ENCODE data around the gene TRIM17. TPM values are rescaled to one million over a fixed set of nuclear protein-coding genes. Genes with fewer than 3 reads are reported as not detected.

Gene TRIM17
- polyA plus RNA-seq, 1 donor (not counting 4 experiments of a cell fraction or from before 2014, with no cell fraction given) = 0.24 TPM

GRCh38 chr1:228459091-228459993, 42.7 kb upstream of the TRIM17 start:
- Histone ChIP-seq H3K4me2 (ENCODE audit: control insufficient read depth, extremely low read depth, insufficient read depth, low read depth, low read length) (peak overlapping the region; percentile 78), H3K4me3 (ENCODE audit: control insufficient read depth in 2 of 3, extremely low read depth in 1 of 3, insufficient read depth in 2 of 3, low read depth in 1 of 3, low read length in 3 of 3) (peak overlapping the region; percentile 53 to 76 (median 70)), H3K27ac (ENCODE audit: control insufficient read depth, insufficient read depth, low read length) (peak overlapping the region; percentile 16), H3K9me1 (ENCODE audit: control insufficient read depth, extremely low read depth, insufficient read depth, low read length) (no peaks in the 10 kb centered on the region), H4K20me1 (ENCODE audit: control insufficient read depth, extremely low read depth, insufficient read depth, low read length) (no peaks in the 10 kb centered on the region), H3K9ac (ENCODE audit: control insufficient read depth, extremely low read depth, insufficient read depth, low read length) (peak overlapping the region; percentile 51), H2AFZ (ENCODE audit: control insufficient read depth, low read length) (peak overlapping the region; percentile 58), H3K4me1 (ENCODE audit: control insufficient read depth, extremely low read depth, insufficient read depth, low read length) (peaks cover 10% of the 10 kb centered on the region), H3K9me3 (ENCODE audit: control insufficient read depth, low read depth, low read length) (no peaks in the 10 kb centered on the region), H3K36me3 (ENCODE audit: control insufficient read depth in 2 of 2, extremely low read depth in 1 of 2, insufficient read depth in 2 of 2, low read length in 2 of 2) (no peaks in the 10 kb centered on the region), H3K27me3 (ENCODE audit: control insufficient read depth, extremely low read depth, insufficient read depth, low read length) (peaks cover 22% of the 10 kb centered on the region), H3K79me2 (ENCODE audit: control insufficient read depth, insufficient read depth, low read length) (no peaks in the 10 kb centered on the region)
- dilution Hi-C loops (cut with MboI; ENCODE audit: extremely low pct_ligation_motif_present, low sequenced_read_pairs) = no loop called here
- no peak for TF ChIP-seq EZH2 (IDR thresholded peaks at IDR 0.05; ENCODE audit: low read length)
- TF ChIP-seq CTCF (optimal IDR thresholded peaks at IDR 0.05 in 1 of 3, IDR thresholded peaks at IDR 0.05 in 1 of 3, conservative IDR thresholded peaks at IDR 0.05 in 1 of 3; ENCODE audit: extremely low read depth in 1 of 3, insufficient read depth in 2 of 3, low read length in 3 of 3) = peak; percentile 72 to 89 (median 73)
- no peak for DNase-seq (ENCODE audit: low read depth, low spot score)
- no peak for FAIRE-seq

- peak overlapping the region; percentile 69 for H3K9ac ChIP-seq (ENCODE audit: control insufficient read depth, extremely low read depth, insufficient read depth, low read length)
- DNase-seq (ENCODE audit: low read depth, low spot score) (peak; percentile 85), FAIRE-seq (no peak)
- H3K9me3 ChIP-seq (ENCODE audit: control insufficient read depth, low read depth, low read length) = no peaks in the 10 kb centered on the region
- dilution Hi-C loops (cut with MboI; ENCODE audit: extremely low pct_ligation_motif_present, low sequenced_read_pairs) = no loop called here
- peak overlapping the region; percentile 78 for H3K4me2 ChIP-seq (ENCODE audit: control insufficient read depth, extremely low read depth, insufficient read depth, low read depth, low read length)
- H3K27ac ChIP-seq (ENCODE audit: control insufficient read depth, insufficient read depth, low read length) = peak overlapping the region; percentile 56
- peak overlapping the region; percentile 53 to 76 (median 70) for H3K4me3 ChIP-seq (ENCODE audit: control insufficient read depth in 2 of 3, extremely low read depth in 1 of 3, insufficient read depth in 2 of 3, low read depth in 1 of 3, low read length in 3 of 3)
- no peak for TF ChIP-seq EZH2 (IDR thresholded peaks at IDR 0.05; ENCODE audit: low read length)
- TF ChIP-seq CTCF (optimal IDR thresholded peaks at IDR 0.05 in 1 of 3, IDR thresholded peaks at IDR 0.05 in 1 of 3, conservative IDR thresholded peaks at IDR 0.05 in 1 of 3; ENCODE audit: extremely low read depth in 1 of 3, insufficient read depth in 2 of 3, low read length in 3 of 3) = peak in 2 of 3 experiments; percentile 40 to 41
- H3K9me1 ChIP-seq (ENCODE audit: control insufficient read depth, extremely low read depth, insufficient read depth, low read length) = no peaks in the 10 kb centered on the region
- peak overlapping the region; percentile 52 for H2AFZ ChIP-seq (ENCODE audit: control insufficient read depth, low read length)
- H3K36me3 ChIP-seq (ENCODE audit: control insufficient read depth in 2 of 2, extremely low read depth in 1 of 2, insufficient read depth in 2 of 2, low read length in 2 of 2) = no peaks in the 10 kb centered on the region
- H4K20me1 ChIP-seq (ENCODE audit: control insufficient read depth, extremely low read depth, insufficient read depth, low read length) = no peaks in the 10 kb centered on the region
- H3K27me3 ChIP-seq (ENCODE audit: control insufficient read depth, extremely low read depth, insufficient read depth, low read length) = peaks cover 5% of the 10 kb centered on the region
- H3K4me1 ChIP-seq (ENCODE audit: control insufficient read depth, extremely low read depth, insufficient read depth, low read length) = peaks cover 10% of the 10 kb centered on the region
- H3K79me2 ChIP-seq (ENCODE audit: control insufficient read depth, insufficient read depth, low read length) = no peaks in the 10 kb centered on the region
These were observed 40.9 kb upstream of the TRIM17 start for GRCh38 chr1:228457396-228458176.
